Parathyroid adenoma (tissue), 2 donors: Measurements from ENCODE around the gene NHLRC4.

Source experiments
- H2AFZ ChIP-seq: fragments of 300-600 bp; sonication (generic); one replicate; pipeline ENCODE4 v1.7.0; 2017; ENCODE audit warnings: antibody characterized with exemption, mild to moderate bottlenecking
- H3K27ac ChIP-seq: fragments of 300-600 bp; sonication (generic); one replicate; pipeline ENCODE4 v1.7.0; 2017
- H3K27me3 ChIP-seq: fragments of 300-600 bp; sonication (generic); one replicate; pipeline ENCODE4 v1.7.0; 2017; ENCODE audit warnings: low read length; ENCODE audit not compliant: control insufficient read depth, insufficient read depth
- H3K36me3 ChIP-seq: fragments of 300-600 bp; sonication (generic); one replicate; pipeline ENCODE4 v1.7.0; 2017; ENCODE audit warnings: low read length; ENCODE audit not compliant: control insufficient read depth, insufficient read depth
- H3K4me1 ChIP-seq: fragments of 300-600 bp; sonication (generic); one replicate; pipeline ENCODE4 v1.7.0; 2017; ENCODE audit warnings: control low read depth
- H3K4me2 ChIP-seq: fragments of 300-600 bp; sonication (generic); one replicate; pipeline ENCODE4 v1.7.0; 2017; ENCODE audit warnings: low read length
- H3K4me3 ChIP-seq: fragments of 300-600 bp; sonication (generic); one replicate; pipeline ENCODE4 v1.7.0; 2017; ENCODE audit warnings: low read depth, low read length
- H3K79me2 ChIP-seq: fragments of 300-600 bp; sonication (generic); one replicate; pipeline ENCODE4 v1.7.0; 2017; ENCODE audit warnings: control low read depth
- H3K9ac ChIP-seq: fragments of 300-600 bp; sonication (generic); one replicate; pipeline ENCODE4 v1.7.0; 2017; ENCODE audit warnings: mild to moderate bottlenecking
- H3K9me3 ChIP-seq: fragments of 300-600 bp; sonication (generic); one replicate; pipeline ENCODE4 v1.7.0; 2017; ENCODE audit warnings: low read length; ENCODE audit not compliant: control insufficient read depth
- CTCF ChIP-seq: fragments of 300-600 bp; sonication (generic); IDR thresholded peaks from one replicate; pipeline ENCODE4 v1.7.0; 2017; ENCODE audit warnings: antibody characterized with exemption, mild to moderate bottlenecking
- donor health status: primary hyperparathyroidism.

The NHLRC4 gene

GRCh38 chr16:577796-578195, 11.0 kb downstream of the NHLRC4 start:
- Histone ChIP-seq H3K36me3 (no peaks in the 10 kb centered on the region), H3K27me3 (no peaks in the 10 kb centered on the region), H3K4me3 (no peak overlapping the region), H3K79me2 (no peaks in the 10 kb centered on the region), H3K9me3 (no peaks in the 10 kb centered on the region), H3K4me1 (no peaks in the 10 kb centered on the region), H2AFZ (no peak overlapping the region), H3K4me2 (no peak overlapping the region), H3K9ac (no peak overlapping the region), H3K27ac (no peak overlapping the region)
- no peak for TF ChIP-seq CTCF

DNA sequence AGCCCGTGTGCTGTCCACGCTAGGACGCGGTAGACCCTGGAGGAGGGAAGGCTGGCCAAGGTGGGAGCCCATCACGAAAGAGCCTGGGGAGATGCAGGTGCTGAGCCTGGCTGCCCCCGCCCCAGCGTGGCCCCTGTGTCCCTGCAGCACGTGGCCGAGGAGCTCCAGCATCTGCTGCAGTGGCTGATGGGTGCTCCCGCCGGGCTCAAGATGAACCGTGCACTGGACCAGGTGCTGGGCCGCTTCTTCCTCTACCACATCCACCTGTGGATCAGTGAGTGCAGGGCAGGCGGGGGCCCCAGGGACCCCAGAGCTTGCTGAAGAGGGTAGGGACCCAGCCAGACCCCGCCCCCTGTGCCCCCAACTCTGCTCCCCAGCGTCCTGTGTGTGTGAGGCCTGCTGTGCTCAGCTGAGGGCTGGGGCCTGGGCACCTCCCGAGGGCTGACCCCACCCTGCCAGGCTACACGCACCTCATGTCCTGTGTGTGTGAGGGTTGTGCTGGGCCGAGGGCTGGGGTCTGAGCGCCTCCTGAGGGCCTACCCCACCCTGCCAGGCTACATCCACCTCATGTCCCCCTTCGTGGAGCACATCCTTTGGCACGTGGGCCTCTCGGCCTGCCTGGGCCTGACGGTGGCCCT, 11.5 kb downstream of the NHLRC4 start:
- H3K27me3 ChIP-seq: no peaks in the 10 kb centered on the region
- no peaks in the 10 kb centered on the region for H3K4me1 ChIP-seq
- no peak overlapping the region for H3K4me3 ChIP-seq
- no peak overlapping the region for H3K4me2 ChIP-seq
- no peaks in the 10 kb centered on the region for H3K79me2 ChIP-seq
- H3K36me3 ChIP-seq: no peaks in the 10 kb centered on the region
- no peak overlapping the region for H3K9ac ChIP-seq
- H3K27ac ChIP-seq: no peak overlapping the region
- no peak overlapping the region for H2AFZ ChIP-seq
- H3K9me3 ChIP-seq: no peaks in the 10 kb centered on the region
- no peak for TF ChIP-seq CTCF

DNA sequence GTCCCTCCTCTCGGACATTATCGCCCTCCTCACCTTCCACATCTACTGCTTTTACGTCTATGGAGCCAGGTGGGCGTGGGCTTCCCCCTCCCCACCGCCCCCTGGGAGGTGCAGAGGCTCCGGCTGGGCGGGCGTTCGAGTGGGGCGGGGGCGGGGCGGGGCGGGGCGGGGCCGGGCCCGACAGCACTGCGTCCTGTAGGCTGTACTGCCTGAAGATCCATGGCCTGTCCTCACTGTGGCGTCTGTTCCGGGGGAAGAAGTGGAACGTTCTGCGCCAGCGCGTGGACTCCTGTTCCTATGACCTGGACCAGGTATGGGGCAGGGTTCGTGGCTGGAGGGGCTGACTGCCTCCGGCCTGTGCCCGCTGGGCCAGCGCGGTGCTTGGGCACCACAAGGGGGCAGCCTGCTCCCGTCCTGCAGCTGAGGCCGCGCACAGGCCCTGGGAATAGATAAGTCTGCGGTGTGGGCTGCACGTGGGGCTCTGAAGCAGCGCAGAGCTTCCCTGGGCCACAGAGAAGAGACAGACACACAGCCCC, 12.1 kb downstream of the NHLRC4 start:
- no peak overlapping the region for H3K9ac ChIP-seq
- no peaks in the 10 kb centered on the region for H3K9me3 ChIP-seq
- H3K4me2 ChIP-seq: no peak overlapping the region
- TF ChIP-seq CTCF: peak; percentile 72
- H3K79me2 ChIP-seq: no peaks in the 10 kb centered on the region
- no peaks in the 10 kb centered on the region for H3K36me3 ChIP-seq
- no peak overlapping the region for H2AFZ ChIP-seq
- no peak overlapping the region for H3K4me3 ChIP-seq
- no peaks in the 10 kb centered on the region for H3K4me1 ChIP-seq
- H3K27me3 ChIP-seq: no peaks in the 10 kb centered on the region
- no peak overlapping the region for H3K27ac ChIP-seq

GRCh38 chr16:580141-580945, 13.5 kb downstream of the NHLRC4 start:
- Histone ChIP-seq H3K9ac (no peak overlapping the region), H3K27ac (no peak overlapping the region), H3K9me3 (no peaks in the 10 kb centered on the region), H3K4me2 (no peak overlapping the region), H3K4me3 (no peak overlapping the region), H2AFZ (no peak overlapping the region), H3K27me3 (no peaks in the 10 kb centered on the region), H3K79me2 (no peaks in the 10 kb centered on the region), H3K4me1 (peaks cover 2% of the 10 kb centered on the region), H3K36me3 (no peaks in the 10 kb centered on the region)
- TF ChIP-seq CTCF: no peak
